GM19035 (cell line): ENCODE measurements around the gene TTC39A.
A peak's percentile ranks its signal among the peaks of the same experiment; 100 is the strongest.
"Not testable (repeated sequence)": the region's sequence is repeated elsewhere in the genome, so short reads cannot be mapped to it uniquely, and the experiment has no call there.

Source experiments
- ATAC-seq: cut with Tn5 transposase; IDR thresholded peaks from one replicate; pipeline ENCODE4 v1.9.1; 2021; ENCODE audit not compliant: unreplicated experiment

Gene TTC39A

DNA sequence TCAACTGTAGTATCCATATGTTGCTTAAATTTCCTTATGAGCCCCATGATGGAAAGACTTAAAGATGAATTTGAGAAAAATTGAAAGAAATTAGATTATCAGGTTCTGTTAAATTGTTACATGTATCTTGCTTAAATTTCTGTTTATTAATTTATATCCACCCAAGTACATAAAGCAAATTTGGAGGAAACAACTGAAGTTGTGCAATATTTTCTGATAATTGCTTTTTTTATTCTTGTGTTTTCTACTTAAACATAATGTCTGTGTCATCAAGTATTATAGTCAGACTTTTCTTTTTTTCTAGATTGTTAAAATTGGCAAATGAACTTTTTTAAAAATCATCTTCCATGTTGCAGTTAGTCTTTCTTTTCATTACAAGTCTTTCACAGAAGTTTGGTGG, 57.4 kb downstream of the TTC39A start:
- ATAC-seq: no peak

DNA sequence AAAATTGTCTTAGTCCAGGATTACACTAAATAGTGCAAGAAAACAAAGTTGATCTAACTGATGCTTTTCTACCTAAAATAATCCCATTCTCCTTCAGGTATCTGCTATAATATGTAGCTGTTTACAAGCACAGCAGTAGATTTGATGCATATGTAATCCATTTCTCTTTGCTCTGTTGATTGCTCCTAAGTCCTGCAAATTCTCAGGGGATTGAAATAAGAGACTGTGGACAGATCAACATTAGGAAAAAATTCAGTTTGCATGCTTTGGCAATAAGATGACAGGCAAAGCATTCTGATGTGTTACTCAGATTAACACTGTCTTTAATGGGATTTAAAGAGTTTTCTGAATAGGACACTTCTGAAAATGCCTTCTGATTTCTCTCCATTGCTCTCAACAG, 59.6 kb downstream of the TTC39A start:
- no peak for ATAC-seq

DNA sequence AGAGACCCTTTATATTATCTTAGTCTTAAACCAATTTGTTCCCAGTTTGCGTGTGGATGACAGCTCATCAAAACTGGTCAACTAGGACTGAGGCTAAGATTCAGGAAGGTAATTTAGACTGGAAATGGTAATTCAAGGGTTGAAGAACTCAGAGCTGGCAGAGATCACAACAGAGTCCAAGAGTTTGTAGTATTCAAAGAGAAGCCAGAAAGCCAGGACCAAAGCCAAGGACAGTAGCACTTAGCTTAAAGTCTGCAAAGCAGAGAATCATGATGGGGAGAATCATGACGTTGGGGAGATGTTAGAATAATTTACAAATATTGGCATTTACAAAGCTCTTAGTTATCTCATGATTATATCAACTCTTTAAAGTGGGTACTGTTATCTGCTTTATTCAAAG, 61.7 kb downstream of the TTC39A start:
- ATAC-seq: peak; percentile 22

DNA sequence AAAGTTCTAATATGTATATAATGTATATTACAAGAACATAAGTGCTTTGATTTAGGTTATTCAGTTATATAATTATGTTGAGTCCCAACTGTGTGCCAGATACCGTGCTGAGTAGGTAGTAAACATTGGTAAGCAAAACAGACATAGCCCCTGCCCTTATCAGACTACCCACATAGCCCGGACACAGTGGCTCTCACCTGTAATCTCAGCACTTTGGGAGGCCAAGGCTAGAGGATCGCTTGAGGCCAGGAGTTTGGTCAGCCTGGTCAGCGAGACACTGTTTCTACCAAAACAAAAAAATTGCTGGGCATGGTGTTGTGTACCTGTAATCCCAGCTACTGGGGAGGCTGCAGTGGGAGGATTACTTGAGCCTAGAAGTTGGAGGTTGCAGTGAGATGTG, 63.6 kb downstream of the TTC39A start:
- ATAC-seq: no peak

DNA sequence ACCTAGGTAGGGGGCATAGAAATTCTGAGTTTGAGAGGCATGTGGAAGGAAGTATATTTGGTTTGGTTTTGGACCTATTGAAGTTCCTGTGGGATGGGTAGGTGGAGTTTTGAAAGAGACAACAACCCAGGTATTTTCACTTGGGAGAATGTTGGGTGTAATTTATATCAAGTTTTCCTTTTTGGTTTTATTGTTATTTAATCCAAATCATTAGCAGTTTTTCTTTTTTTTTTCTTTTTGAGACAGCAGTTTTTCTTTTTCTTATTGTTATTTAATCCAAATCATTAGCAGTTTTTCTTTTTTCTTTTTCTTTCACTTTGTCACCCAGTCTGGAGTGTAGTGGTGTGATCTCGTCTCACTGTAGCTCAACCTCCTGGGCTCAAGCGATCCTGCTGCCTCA, 64.2 kb downstream of the TTC39A start:
- ATAC-seq: no peak

DNA sequence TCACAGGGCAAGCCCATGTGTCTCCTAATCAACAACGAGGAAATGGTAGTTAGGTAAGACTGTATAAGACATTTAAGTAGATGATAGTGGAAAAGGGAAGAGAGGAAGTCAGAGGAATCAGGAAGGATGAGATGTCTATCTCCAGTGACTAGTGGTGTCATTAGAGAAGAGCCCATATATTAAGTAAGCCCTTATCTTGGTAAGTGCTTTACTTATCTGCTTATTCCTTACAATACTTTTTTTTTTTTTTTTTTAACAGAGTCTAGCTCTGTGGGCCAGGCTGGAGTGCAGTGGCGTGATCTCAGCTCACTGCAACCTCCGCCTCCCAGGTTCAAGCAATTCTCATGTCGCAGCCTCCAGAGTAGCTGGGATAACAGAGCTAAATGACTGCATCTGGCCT, 64.7 kb downstream of the TTC39A start:
- no peak for ATAC-seq

DNA sequence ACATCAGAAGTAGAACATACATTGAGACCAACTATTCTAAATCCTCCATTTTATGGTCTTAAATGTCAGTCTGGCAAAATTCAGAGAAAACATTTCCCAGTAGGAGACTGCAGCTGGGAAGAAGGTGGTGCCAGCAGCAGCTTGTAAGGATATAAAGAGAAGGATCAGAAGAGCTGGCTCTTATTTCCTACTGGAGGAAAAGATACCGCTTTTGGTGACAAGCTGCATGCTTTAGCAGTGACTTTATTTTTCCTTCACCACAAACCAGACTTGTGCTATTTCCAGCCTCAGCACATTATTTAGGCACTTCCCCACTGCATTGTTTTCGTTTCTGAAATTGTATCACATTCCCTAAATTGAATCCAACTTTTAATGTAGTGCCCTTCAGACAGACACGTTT, 65.9 kb downstream of the TTC39A start:
- ATAC-seq: no peak

DNA sequence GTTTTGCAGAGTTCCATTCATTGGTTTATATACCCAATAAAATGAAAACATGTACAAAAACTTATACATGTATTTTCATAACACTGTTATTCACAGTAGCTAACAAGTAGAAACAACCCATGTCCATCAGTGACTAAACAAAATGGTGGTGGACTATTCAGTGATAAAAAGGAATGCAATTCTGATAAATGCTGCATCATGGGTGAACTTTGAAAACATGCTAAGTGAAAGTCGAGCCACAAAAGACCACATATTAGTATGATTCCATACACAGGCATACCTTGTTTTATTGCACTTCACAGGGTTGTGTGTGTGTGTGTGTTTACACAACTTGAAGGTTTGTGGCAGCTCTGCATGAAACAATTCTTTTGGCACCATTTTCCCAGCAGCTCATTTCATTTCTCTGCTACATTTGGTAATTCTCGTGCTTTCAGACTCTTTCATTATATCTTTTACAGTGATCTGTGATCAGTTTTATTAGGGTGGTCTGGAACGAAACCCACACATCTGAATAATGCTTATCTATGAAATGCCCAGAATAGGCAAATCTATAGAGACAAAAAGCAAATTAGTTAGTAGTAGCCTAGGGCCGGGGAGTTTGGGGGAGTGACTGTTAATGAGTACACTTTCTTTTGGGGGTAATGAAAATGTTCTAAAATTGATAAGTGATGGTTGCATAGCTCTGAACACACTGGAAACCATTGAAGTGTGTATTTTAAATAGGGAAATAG, 67.0 kb downstream of the TTC39A start:
- no peak for ATAC-seq

DNA sequence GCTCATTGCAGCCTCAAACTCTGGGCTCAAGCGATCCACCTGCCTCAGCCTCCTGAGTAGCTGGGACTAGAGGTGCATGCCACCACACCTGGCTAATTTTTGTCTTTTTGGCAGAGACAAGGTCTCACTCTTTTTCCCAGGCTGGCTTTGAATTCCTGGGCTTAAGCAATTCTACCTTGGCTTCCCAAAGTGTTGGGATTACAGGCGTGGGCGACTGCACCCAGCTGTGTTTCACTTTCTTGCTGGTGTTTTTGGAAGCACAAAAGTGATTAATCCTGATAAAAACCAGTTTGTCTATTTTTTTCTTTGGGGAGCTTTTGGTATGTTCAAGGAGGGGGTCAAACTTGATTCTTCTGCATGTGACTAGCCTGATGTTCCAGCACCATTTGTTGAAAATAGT, 75.0 kb downstream of the TTC39A start:
- no peak for ATAC-seq

DNA sequence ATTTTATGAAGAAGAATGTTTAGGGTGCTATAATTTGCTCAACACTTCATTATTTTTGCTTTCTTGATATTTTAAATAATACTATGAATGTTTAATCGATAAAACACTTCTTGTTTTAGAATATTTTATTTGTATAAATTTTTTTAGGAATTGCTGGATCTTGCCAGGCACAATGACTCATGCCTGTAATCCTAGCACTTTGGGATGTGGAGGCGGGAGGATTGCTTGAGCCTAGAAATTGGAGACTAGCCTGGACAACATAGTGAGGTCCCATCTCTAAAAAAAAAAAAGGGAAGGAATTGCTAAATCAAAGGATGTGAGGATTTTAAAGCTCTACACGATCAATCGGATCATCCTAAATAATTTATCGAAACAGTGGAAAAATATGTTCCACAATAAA, 76.7 kb downstream of the TTC39A start:
- no peak for ATAC-seq

DNA sequence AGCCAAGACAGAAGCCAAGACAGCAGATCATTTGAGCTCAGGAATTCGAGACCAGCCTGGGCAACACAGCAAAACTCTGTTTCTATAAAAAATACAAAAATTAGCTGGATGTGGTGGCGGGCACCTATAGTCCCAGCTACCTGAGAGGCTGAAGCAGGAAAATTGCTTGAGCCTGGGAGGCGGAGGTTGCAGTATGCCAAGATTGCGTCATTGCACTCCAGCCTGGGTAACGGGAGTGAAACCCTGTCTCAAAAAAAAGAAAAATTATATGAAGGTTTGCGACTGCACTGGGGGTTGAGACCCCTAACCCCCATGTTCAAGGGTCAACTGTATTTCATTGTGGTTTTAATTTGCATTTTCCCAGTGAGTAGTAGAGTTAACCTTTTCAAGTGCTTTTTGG, 78.0 kb downstream of the TTC39A start:
- ATAC-seq: no peak

DNA sequence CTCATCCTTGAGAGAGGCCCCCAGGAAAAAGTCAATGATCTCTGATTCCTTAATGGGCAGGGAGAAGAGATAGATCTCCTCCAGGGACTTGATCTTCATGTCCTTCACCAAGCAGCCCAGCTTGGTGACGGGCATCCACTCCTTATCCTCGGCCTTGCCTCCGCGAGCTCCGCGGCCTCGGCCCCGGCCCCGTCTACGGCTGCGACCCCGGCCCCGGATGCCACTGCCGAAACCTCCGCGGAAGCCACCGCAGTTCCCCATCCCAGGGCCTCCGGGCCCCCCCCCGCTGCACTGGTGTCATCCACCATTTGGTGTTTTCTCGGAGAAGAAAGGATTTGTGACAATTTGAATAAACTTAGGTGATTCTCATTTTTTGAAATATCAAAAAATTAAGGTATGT, 79.2 kb downstream of the TTC39A start:
- ATAC-seq: not testable (repeated sequence)

DNA sequence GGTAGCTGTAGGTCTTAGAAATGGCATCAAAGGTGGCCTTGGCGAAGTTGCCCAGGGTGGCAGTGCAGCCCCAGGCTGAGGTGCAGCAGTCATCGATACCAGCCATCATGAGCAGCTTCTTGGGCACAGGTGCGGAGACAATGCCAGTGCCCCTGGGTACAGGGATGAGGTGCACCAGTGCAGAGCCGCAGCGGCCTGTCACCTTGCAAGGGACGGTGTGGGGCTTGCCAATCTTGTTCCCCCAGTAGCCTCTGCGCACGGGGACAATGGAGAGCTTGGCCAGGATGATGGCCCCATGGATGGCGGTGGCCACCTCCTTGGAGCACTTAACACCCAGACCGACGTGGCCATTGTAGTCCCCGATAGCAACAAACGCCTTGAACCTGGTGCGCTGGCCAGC, 79.6 kb downstream of the TTC39A start:
- ATAC-seq: not testable (repeated sequence)

DNA sequence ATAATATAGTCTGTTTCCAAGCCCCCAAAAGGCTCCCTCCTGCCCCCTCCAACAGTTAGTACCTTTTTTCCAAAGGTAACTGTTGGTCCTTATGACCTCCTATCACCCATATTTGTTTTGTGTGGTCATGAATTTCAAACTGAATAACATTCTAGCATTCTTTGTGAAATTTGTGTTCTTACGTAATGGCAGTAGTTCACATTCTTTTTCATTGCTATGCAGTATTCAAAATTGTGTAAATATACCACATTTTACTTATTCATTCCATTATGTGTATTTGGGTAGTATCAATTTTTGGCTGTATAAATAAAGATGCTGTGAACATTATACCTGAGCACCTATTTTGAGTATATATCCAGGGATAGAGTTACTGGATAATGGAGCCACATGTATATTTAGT, 80.9 kb downstream of the TTC39A start:
- no peak for ATAC-seq

DNA sequence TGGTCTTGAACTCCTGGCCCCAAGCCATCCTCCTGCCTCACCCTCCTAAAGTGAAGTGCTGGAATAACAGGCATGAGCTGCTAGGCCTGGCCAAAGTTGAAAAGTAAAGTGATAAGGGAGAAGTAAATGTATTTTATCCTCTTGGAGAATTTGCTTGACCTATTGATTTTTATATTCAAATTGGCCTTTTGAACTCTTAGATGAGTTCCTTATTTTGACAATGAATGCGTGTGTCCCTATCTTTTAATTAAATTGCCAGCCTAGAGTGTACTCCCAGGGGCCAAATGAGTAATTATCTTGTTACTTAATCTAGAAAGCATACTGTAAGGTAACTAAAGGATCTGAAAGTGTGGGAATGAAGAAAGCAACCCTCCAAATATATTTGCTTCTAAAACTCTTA, 82.9 kb downstream of the TTC39A start:
- ATAC-seq: no peak

DNA sequence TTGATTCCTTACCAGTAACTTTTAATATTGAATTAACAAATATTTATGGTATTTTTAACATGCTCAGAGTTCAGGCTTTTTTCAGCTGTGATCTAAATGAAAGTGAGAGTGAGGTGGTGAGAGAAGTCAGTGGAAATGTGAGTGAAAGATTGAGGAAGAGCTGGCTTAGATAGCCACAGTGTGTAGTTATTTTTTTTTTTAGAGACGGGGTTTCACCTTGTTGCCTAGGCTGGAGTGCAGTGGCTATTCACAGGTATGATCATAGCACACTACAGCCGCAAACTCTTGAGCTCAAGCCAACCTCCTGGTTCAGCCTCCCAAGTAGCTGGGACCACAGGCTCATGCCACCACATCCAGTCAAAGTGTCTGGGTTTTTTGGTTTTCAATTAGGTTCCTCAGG, 83.3 kb downstream of the TTC39A start:
- peak; percentile 76 for ATAC-seq

DNA sequence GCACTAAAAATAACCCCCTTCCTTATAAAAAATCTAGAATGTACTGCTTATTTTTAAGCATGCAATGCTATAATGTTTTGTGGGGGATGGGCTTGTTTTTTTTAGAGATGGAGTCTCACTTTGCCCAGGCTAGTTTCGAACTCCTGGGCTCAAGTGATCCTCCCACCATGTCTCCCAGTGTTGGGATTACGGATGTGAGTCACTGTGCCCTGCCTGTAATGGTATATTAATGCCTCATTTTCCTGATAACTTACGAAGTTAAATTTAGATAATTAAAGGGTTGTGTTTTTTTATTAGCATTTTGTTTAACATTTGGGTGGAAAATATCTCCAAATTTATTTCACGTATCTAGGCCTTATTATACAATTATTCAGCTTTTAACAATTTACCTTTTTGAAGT, 87.8 kb downstream of the TTC39A start:
- ATAC-seq: no peak

DNA sequence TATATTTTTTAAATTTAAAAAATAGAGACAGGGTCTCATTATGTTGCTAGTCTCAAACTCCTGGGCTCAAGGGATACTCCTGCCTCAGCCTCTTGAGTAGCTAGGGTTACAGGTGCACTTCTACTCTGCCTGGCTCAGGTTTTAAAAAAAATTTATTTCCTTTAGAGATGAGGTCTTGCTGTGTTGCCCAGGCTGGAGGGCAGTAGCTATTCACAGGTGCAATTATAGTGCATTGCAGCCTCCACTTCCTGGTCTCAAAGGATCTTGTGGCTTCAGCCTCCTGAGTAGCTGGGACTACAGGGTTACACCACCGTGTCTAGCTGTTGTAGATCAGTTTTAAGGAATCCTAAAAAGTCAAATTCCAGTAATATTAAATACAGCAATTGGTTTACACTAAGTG, 89.2 kb downstream of the TTC39A start:
- ATAC-seq: no peak

DNA sequence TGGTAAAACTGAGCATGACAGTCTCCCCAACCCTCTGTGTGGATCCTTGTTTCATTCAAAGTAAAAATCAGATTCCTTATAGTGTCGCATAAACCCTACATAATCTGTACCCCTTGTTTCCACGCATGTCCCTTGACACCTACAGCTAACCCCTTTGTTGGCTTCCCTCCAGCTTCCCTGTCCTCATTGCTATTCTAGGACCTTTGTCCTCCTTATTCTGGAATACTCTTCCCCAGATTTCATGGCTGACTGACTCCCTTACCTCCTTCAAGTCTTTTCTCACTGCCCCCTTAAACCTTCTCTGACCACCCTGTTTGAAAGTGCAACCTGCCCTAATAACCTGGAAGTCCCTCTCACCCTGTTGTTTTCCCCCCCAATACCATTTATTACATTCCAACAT, 90.3 kb downstream of the TTC39A start:
- no peak for ATAC-seq

DNA sequence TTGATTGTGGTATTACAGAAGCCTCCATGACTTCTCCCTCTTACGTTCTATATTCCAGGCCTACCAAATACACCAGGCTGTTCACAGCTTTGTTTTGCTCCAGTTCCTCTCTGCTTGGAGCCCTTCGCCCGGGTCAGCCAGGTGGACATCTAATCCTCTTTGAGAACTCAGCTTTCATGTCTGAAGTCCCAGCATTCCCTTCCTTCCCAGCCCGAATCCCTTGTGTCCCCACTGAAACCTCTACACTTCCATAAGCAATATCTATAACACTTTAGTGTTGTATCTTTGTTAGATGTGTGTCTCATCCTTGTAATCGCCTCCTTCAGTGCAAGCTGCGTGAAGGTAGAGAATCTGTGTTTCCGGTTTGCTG, 92.3 kb downstream of the TTC39A start:
- no peak for ATAC-seq

DNA sequence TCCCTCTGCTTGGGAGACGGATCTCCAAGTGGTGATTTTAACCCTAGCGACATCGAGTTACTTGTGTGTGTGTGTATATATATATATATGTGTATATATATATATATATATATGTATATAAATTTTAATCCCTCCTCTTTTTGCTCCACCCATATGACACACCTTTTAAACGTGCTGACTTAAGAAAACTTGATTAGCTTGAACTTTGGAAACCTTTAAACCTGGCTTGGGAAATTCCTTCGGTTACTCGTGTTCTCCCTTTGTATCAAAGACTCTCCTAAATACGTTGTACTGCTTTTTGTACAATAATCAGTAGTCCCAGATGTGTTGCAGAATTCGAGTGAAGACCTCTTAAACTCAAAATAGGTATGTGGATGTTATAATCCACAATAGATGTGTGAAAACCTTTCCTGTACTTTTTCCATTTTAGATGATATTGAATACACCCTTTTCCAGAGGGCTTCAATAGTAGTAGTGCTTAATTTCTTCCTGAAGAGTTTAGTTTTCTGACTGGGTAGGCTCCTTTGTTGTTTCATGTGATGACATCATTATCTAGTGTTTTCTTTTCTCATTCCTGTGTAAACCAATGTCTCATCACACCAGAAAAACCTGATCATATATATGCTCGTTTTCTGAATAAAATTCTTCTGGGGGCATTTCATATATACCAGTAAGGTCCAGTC, 92.9 kb downstream of the TTC39A start:
- ATAC-seq: no peak
